GM18511 (cell line): ENCODE measurements around the gene ENPP3.

Source experiments
- ATAC-seq: cut with Tn5 transposase; IDR thresholded peaks from one replicate; pipeline ENCODE4 v1.9.1; 2021; ENCODE audit warnings: mild to moderate bottlenecking, moderate library complexity; ENCODE audit not compliant: unreplicated experiment

The ENPP3 gene

DNA sequence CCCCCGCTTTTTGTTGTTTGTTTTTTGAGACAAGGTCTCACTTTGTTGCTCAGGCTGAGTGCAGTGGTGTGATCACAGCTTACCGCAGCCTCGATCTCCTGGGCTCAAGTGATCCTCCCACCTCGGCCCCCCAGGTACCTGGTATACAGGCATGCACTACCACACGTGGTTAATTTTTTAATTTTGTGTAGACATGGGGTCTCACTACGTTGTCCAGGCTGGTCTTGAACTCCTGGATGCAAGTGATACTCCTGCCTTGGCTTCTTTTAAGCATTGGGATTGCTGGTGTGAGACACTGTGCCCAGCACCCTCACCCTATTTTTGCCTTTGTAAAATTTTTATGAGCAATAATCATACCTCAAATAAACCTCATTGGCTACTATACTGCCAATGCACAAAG lies 5.5 kb downstream of the ENPP3 start:
- ATAC-seq: no peak

DNA sequence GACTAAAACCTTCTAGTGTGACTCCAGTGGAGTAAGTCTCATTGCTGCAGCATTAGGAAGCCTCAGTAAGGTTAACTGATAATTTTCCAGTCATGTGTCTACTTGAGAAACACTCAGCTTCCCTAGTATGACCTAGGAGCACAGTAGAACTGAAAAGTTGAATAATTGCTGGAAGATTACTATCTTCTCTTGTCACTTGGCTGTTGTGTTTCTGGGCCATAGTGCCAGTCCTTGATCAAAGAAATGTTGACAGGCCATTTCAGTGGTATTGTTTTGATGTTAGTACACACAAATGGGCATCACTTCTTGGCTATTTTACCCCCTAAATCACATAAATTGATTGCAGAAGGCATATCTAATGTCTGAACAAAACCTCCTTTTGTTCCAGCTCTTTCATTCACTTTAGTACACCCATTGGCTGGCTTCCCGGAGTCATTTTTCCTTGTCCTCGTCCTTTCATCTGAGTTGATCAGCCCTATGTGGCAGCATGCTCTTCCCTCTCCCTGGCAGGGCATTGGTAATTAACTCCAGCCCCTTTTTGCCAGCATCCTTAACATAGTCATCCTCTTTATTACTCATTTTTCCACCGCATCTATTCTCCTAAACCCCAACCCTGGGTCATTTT lies 6.0 kb downstream of the ENPP3 start:
- ATAC-seq: no peak

DNA sequence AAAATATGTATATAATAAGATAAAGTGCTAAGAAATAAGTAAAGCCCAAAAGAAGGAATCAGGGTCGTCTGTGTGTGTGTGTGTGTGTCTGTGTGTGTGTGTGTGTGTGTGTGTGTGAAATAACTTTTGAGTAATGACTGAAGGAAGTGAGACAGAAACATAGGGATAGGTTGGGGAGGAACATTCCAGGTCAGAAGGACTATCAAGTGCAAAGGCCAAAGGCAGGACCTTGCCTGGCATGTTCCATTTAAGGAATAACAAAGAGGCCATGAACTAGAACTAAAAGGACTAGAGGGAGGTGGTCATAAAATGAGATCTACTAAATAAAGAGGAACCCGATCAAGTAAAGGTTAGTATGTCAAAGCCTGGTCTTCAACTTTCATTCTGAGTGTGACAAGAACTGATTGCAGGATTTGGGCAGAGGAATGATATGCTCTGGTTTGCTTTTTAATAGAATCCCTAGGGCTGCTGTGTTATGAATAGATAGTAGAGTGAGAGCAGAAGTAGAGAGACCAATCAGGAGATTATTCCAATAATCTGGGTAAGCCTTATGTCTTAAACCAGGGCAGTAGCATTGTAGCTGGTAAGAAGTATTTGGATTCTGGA lies 6.9 kb downstream of the ENPP3 start:
- ATAC-seq: no peak

DNA sequence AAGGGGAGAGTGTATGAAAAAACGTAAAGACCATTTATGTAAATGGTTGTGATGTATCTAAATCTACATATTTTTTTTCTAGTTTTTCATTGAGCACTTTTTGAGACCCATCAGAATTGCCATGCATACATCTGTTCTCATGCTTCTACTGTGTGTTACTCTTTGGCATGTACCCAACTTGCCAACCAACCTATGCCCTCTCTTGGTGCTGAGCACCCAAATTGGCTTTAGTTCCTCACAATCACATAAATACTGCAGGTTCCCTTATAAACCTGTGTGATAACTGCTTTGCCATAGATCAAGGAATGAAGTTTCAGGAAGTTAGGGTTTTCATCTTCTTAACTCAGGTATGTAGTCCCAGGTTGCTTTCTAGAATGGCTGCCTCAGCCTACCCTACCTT lies 7.8 kb downstream of the ENPP3 start:
- no peak for ATAC-seq

DNA sequence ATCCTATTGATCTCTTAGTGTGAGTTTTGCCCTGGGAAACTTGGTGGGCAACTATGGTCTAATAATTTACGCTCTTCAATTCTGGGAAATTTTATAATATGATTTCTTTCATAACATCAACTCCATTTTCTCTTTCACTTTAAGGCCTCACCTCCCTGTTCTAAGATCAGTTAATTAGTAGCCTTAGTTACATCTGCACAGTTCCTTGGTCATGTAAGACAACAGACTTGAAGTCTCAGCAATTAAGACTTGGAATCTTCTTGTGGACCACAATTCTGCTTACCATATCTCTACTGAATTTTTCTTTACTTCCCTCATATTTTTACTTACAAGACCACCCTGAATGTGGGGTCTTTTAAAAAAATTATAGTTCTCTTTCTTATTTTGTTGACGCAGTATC lies 8.7 kb downstream of the ENPP3 start:
- ATAC-seq: no peak

DNA sequence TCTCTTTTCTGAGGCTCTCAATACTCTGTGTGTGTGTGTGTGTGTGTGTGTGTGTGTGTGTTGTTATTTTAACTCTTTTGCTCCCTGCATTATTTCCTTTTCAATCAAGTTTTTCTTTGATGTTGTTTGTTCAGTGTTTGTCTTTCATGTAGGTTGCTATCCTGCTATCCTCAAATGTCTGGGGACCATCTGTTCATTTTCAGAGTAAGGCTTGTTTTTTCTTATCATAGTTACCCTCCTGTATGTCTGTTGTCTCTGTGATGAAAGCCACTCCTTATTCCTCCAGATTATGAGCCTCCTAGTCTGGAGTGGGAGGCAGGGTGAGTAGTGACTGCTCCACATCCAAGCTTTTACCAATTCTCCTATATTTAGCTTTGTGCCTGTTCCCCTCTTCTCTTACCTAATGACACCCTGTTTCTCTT lies 9.2 kb downstream of the ENPP3 start:
- ATAC-seq: no peak

DNA sequence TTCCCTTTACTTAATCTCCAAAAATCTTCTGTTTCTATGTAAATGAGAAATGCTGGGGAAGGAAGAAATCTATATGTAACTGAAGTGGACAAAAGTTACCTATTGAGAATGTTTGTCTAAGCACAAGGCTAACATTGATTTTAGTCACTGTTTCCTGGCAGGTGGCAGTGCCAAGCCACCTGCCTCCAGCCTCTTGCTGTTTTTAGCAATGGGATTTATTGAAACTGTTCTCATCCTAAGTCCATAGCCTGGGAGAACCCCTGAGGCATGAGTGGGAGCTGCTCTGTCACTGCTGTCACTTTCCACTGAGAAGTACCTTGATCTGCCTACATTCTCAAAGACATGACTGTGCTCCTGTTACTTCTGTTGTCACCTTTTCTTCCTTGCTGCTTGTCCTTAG lies 14.7 kb downstream of the ENPP3 start:
- no peak for ATAC-seq

DNA sequence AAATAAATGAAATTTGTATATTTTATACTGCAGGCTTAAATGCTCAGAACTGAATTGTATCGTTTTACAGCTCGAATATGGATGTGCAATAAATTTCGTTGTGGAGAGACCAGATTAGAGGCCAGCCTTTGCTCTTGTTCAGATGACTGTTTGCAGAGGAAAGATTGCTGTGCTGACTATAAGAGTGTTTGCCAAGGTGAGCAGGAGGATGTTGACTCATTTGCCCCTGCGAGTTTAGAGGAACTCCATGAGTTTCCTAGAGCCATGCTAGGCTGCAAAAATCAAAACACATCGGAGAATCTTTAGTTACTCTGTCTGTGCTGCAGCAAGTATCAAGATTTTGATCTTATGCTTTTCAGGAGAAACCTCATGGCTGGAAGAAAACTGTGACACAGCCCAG lies 15.4 kb downstream of the ENPP3 start:
- no peak for ATAC-seq

DNA sequence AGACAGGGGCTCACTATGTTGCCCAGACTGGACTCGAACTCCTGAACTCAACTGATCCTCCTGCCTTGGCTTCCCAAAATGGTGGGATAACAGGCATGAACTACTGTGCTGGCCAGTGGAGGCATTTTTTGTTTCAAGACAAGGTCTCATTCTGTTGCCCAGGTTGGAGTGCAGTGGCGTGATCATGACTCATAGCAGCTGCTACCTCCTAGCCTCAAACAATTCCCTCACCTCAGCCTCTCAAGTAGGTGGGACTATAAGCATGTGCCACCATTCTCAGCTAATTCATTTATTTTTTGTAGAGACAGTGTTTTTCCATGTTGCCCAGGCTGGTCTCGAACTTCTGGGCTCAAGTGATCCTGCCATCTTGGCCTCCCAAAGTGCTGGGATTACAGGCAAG lies 17.2 kb downstream of the ENPP3 start:
- no peak for ATAC-seq

DNA sequence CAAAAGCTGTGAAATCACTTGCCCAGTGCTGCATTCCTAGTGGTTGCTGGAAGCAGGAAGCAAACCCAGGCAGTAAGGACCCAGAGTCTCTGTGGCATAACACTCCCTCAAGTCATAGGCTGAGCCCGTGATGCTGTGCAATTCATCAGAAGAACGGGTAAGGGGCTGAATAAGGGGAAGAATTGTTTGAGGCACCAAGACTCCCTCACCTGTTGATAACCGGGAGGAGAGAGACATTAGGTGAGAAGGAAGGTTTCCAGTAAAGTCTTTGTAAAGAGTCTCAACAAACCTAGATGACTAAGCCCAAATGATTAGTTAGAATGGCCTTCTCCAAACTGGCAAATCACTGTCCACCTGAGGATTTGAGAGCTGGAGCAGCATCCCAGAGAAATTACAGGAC lies 18.3 kb downstream of the ENPP3 start:
- ATAC-seq: no peak

DNA sequence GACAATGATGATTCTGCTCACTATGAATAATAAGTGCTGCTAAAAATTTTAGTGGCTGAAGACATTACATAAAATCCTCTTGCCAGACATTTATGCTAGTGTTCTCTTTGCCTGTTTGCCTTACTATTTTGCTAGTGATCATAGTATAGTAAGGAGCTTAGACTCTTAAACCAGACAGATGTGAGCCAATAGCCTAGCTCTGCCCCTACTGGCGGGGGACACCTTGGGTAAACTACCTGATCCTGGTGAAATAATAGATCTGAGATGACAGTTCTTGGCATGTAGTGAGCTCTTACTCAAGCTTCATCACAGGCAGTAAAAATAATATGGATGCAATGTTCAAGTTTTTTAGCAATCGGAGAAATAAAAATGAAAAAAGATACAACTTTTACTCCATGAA lies 18.8 kb downstream of the ENPP3 start:
- ATAC-seq: no peak

DNA sequence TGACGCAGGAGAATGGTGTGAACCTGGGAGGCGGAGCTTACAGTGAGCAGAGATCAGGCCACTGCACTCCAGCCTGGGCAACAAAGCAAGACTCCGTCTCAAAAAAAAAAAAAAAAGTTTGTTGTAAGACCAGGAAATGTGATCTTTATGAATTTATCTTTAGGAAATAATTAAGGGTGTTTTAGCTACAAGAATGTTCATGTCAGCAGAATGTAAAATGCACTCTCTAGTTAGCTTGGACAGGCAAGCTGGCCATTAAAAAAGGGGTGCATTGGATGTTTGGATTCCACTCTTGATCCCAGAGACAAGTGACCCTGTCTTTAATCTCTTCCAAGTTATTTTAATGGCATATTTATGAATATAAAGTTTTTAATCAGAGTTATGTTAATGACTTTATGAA lies 19.6 kb downstream of the ENPP3 start:
- ATAC-seq: no peak

DNA sequence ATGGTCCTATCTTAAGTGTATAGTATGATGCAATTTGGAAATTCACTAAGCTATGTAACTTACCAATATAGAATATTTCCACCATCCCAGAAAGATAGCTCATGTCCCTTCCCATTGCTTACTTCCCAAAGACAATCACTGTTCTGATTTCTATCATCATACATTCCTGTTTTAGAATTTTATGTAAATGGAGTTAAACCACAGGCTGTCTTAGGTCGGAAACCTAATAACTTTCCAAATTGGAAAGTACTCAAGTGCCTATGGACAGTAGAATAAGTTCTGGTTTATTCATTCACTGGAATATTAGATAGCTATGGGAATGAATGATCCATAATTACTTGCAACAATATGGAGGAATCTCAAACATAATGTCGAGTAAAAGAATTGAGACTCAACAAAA lies 20.1 kb downstream of the ENPP3 start:
- no peak for ATAC-seq

DNA sequence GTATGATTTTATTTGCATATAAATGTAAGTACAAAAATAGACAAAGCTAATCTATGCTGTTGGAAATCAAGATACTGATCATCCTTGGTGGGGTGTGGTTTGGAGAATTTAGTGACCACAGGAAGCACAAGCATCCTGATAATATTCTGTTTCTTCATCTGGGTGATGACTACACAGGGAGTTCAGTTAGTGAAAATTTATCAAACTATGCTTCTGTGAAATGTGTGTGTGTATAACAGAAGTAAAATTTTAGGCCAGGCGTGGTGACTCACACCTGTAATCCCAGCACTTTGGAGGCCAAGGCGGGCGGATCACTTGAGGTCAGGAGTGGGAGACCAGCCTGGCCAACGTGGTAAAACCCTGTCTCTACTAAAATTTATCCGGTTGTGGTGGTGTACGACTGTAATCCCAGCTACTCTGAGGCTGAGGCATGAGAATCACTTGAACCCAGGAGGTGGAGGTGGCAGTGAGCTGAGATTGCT lies 20.6 kb downstream of the ENPP3 start:
- ATAC-seq: no peak

DNA sequence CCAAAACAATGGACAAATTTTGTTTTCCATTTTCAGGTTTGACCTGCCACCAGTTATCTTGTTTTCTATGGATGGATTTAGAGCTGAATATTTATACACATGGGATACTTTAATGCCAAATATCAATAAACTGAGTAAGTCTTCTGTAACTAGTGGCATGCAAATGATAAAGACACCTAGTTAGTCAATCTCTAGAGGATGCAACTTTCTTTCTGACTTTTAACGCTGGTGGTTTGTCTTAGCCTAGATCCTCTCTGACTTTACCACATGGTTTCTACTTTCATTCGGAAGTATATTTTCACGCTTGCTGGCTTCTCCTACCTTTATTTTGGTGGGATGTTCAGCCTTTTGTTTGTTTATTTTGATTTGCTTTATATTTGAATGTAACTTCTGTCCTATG lies 21.2 kb downstream of the ENPP3 start:
- no peak for ATAC-seq

DNA sequence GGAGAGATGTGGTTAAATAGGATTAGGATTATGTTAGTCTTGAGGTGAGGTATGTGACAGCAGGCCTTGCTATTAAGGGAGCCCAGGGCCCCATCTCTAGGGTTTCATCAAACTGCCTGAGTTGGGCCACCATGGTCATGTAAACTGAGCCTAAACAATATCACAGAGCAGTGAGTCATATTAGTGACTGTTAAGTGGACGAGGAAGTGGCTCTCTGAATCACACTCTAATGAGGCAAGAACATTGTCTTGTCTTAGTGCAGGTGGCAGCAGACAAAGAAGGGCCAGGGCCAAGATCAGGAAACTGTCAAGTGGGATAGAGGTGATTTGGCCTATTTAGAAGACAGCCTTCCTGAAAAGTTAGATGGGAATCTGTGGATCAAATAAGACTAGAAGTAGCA lies 23.1 kb downstream of the ENPP3 start:
- no peak for ATAC-seq

DNA sequence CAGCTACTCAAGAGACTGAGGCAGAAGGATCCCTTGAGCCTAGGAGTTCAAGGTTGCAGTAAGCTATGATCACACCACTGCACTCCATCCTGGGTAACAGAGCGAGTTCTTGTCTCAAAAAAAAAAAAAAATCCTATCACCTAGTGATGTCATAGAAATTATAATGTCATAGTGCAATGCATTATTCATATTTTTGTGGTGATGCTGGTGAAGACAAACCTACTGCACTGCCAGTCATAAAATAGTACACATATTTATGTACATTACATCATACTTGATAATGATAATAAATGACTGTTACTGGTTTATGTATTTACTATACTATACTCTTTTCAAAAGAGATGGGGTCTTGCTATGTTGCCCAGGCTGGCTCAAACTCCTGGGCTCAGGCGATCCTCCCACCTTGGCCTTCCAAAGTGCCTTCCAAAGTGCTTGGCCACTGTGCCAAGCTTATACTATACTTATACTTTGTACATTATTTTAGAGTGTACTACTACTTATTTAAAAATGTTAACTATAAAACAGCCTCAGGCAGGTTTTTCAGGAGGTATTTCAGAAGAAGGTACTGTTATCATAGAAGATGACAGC lies 26.6 kb downstream of the ENPP3 start:
- no peak for ATAC-seq

DNA sequence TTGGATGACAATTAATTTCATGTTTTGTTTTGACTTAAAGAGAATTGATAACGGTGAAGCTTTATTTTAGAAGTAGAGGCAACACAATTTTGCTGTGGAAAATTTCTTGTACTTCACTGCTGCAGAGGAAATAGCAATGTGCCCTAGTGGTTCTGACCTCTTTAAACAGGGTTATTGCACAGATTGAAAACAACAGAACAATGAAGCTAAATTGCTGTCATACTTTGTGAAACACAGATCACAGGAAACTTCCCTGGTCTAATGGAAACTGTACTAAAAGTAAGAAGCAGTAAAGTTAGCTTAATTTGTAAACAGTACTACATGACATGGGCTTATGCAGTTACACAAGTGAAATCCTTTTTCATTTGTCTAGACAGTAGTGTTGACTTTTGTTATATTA lies 32.8 kb downstream of the ENPP3 start:
- ATAC-seq: no peak

DNA sequence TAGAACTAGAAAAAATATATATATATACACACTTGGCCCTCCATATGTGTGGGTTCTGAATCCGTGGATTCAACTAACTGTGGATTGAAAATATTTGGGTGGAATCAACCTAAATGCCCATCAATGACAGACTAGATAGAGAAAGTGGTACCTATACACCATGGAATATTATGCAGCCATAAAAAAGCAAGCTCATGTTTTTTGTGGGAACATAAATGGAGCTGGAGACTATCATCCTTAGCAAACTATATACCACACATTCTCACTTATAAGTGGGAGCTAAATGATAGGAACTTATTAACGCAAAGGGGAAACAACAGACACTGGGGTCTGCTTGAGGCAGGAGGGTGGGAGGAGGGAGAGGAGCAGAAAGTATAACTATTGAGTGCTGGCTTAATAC lies 36.1 kb downstream of the ENPP3 start:
- no peak for ATAC-seq

DNA sequence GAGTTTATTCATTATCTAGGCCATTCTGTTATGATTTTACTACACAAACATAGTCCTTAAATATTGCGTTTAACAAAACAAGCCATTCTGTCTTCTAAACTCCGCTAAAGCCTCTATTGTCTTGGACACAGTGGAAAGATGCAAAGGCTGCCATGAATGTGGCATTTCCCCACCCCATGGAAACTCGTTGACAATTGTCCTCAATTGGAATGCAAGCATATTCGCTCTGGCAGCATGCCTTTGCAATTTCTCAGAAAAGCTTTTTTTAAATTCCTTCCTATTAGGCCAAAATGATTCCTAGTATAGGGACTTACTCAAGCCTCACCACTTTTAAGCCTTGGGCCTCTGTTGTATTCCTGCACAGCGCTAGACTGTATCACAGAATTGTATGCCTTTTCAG lies 41.3 kb downstream of the ENPP3 start:
- ATAC-seq: no peak

DNA sequence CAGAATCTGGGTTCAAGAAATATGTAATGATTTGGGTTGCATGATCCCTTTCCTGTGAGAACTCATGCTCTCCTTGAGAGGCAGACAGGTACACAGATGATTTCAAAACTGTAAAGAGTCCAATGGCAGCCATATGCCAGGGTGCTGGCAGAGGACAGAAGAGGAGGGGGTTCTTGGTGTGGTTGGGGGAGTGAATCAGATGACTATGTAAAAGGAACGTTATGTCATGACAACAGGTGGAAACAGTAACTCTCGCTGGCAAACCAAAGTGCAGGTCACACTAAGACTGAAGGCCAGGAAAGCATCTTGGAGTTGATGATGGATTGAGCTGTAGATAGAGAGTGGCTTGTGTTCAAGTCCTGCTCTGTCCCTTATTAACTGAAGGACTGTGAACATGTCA lies 43.8 kb downstream of the ENPP3 start:
- ATAC-seq: no peak

DNA sequence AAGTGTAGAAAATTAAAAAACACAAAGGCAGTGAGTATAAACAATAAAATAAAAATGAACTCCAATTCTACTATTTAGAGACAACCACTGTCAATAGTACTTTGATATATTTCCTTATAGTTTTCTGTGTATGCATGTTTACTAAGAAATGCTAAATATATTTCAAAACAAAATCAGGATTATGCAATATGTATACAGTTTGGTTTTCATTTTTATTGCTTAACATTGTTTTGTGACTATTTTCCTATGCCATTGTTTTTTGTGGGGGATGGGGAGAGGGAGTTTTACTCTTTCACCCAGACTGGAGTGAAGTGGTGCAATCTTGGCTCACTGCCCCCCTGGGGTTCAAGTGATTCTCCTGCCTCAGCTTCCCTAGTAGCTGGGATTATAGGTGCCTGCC lies 44.5 kb downstream of the ENPP3 start:
- no peak for ATAC-seq

DNA sequence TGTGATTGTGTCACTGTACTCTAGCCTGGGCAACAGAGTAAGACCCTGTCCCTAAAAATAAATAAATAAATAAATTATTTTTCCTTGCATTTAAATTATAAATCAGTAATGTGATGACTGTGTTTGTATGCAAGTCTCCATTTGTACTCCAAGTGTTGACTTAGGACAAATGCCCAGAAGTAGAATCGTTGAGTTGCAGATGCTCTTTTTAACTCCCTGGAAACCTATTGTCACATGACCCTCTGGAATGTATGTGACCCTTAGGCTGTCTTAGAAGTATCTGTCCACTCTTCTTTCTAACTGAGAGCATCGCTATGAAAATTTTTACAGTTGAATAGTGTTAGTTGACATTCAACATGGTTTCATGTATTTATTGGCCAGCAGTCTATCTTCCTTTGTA lies 45.3 kb downstream of the ENPP3 start:
- ATAC-seq: no peak
